C4-2B (cell line): ENCODE measurements around the gene ARHGAP26.

ENCODE experiments used
- H3K27ac ChIP-seq: fragments of 450-650 bp; 2 replicates; pipeline ENCODE4 v1.5.1; 2017
- ZFX ChIP-seq: fragments of 450-650 bp; IDR thresholded peaks from 2 replicates; pipeline ENCODE4 v1.6.1; 2017
- TF ChIP-seq, protein P1 (sequence below): fragments of 450-650 bp; conservative IDR thresholded peaks from 2 replicates; pipeline ENCODE4 v1.5.1; 2017; ENCODE audit warnings: mild to moderate bottlenecking

The ARHGAP26 gene

DNA sequence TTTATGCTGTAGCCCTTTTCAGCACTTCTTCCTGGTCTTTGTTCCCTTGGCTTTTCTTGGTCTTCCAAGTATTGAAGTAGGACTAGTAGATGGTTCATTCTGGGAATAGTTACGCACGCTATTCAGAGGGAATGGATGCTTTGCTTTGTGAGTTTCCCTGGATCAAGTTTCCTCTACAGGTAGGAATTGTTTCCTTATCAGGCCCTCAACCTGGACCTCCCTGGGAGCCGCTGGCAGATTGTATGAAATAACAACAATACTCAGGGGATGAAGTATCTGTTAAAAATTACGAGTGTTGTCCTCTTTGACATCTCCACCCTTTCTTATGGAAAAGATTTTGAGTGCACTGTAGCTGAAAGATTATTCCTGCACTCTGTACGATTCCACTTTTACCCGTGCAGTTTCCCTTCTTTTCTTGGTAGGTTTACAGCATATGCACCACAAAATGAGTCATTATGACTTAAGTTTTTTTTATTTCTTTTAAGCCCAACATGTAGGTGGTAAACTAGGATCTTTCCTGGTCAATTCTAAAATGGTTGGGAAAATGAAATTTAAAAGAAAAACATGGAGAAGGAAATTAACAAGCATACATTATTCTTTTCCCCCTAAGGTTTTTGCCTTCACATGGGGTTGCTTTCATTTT, 57.9 kb downstream of the ARHGAP26 start:
- TF ChIP-seq, protein P1, sequence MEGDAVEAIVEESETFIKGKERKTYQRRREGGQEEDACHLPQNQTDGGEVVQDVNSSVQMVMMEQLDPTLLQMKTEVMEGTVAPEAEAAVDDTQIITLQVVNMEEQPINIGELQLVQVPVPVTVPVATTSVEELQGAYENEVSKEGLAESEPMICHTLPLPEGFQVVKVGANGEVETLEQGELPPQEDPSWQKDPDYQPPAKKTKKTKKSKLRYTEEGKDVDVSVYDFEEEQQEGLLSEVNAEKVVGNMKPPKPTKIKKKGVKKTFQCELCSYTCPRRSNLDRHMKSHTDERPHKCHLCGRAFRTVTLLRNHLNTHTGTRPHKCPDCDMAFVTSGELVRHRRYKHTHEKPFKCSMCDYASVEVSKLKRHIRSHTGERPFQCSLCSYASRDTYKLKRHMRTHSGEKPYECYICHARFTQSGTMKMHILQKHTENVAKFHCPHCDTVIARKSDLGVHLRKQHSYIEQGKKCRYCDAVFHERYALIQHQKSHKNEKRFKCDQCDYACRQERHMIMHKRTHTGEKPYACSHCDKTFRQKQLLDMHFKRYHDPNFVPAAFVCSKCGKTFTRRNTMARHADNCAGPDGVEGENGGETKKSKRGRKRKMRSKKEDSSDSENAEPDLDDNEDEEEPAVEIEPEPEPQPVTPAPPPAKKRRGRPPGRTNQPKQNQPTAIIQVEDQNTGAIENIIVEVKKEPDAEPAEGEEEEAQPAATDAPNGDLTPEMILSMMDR, result no peak
- TF ChIP-seq ZFX, result no peak
- H3K27ac ChIP-seq, result no peak overlapping the region

DNA sequence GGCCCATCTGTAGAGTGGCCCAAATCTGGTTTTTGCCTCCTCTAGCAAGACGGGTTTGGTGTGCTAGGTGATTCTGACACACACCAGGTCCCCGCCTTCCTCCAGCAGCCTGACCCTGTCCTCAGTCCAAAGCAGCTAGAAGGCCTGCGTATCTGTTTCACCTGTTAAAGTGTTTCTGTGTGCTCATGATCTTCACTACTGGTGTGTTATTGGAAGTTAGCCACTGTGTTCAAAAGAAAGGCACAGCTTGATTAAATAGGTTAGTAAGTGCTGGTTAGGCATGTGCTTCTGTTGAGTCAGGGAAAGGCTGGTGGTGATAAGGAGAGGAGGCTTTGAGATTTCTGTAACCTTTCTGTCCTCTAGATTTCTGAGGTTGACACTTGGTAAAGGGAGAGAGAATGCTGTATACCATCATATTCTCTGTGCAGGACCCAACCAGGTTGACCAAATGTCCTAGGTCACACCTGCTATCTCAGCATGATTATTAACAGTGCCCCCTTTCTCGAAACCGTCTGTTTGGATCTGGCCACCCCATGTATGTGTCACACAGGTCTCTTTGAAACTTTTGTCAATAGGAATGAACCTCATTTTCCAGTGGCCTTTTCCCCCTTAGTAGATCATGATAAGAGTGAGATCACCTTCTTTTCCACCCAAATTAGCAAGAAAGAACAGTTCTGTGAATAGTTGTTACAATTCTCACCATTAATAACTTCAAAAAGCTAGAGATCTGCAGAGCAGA, 58.8 kb downstream of the ARHGAP26 start:
- TF ChIP-seq, protein P1, result no peak
- no peak for TF ChIP-seq ZFX
- H3K27ac ChIP-seq, result no peak overlapping the region

DNA sequence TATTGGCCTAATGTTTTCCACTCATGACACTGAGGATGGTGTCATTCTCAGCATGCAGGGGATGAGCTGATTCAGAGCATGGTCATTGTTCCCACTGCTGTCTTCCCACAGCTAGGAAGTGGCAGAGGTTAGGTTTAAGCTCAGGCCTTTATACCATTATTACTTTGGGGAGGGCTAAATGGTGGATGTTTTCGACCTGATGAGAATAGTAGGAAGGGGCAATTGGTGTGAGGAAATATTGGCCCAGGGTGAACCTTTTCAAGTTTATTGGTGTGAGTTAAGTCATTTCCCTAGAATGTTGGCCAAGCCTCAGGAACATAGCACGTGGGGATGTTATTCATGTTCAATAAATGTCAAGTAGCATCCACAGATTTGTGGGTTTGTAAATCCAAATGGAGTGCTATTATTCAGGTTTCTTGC, 59.6 kb downstream of the ARHGAP26 start:
- no peak overlapping the region for H3K27ac ChIP-seq

DNA sequence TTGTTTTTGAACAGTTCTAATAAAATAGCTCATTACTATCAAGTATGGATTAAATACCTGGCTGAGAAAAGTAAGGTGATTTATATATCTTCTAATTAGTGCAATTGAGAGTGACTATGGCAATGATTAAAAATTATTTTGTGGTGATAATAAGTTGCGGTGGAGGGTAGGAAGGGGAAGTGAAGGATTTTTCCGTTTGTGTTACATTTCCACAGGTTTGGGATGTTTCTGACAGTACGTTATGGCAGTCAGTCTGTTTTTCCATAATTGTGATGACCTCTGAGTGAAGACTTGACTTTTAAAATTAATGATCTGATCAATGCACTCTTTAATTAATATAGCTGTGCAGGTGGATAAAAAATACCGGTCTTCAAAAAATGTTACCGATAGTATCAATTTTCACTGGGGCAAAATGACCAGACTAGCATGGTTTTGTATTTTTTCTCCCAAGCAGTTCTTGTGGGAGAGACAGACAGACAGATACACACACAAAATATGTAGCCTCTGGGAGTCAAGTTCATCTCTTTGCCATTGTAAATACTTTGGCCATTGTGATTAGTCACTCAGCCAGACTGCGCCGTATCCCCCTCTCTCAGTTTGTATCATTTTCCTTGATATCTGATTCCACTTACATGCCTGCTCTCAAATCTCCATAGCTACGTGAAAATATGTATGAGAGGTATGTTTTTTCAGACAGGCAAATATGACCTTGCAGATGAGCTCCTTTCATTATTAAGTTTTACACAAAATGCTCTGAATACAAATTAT, 60.2 kb downstream of the ARHGAP26 start:
- no peak overlapping the region for H3K27ac ChIP-seq
- no peak for TF ChIP-seq ZFX
- TF ChIP-seq, protein P1, result no peak

More for the DNA sequence above, 59.6 kb downstream of the ARHGAP26 start:
- TF ChIP-seq ZFX, result no peak
- TF ChIP-seq, protein P1, result no peak

DNA sequence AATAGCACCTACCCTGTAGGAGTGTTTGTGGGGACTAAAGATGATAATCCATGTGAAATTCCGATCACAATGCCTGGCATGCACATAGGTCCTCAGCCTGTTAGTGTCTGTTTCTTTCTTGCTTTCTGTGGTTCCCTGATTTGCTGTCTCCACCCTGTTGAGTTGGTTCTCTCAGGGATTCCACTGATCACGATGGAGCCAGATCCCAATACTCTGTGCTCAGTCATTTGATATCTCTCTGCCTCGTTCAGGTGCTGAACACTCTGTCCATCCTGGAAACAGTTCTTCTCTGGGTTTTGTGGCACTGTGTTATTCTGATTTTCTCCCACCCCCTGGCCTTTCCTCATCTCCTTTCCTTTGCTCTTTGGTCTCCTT, 60.8 kb downstream of the ARHGAP26 start:
- TF ChIP-seq ZFX, result no peak
- TF ChIP-seq, protein P1, result no peak
- H3K27ac ChIP-seq, result no peak overlapping the region

DNA sequence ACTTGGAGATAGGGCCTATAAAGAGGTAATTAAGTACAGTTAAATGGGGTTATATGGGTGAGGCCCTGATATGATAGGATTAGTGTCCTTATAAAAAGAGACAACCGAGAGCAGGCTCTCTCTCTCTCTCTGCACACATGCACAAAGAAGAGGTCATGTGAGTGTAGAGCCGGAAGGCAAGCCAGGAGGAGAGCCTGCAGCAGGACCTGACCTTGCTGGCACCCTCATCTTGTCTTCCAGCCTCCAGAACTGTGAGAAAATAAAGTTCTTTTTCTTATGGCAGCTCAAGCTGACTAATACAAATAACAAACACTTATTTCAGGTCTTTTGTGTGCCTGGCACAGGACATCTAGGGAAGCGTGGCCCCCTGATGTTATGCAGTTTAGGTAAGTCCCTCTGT, 62.1 kb downstream of the ARHGAP26 start:
- TF ChIP-seq, protein P1, result no peak
- TF ChIP-seq ZFX, result no peak

More for the DNA sequence above, 62.1 kb downstream of the ARHGAP26 start:
- no peak overlapping the region for H3K27ac ChIP-seq
